Measurements from ENCODE around the gene KCNG2.

KCNG2 gene

DNA sequence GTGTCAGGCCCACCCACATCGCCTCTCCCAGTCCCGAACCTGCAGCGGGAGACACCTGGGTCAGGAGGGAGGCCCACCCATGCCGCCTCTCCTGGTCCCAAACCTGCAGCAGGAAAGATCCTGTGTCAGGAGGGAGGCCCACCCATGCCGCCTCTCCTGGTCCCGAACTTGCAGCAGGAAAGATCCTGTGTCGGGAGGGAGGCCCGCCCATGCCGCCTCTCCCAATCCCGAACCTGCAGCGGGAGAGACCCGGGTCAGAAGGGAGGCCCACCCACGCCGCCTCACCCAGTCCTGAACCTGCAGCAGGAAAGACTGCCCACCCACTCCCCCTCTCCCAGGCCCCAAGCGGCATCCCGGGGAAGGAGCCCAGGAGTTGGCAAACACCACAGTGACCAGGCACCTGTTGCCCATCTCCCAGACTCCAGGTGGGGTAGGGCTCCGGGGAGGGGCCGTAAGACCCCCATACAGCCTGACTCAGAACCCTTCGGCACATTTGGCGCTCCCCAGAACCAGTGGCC lies 145.9 kb downstream of the KCNG2 start:
- Histone ChIP-seq H3K27ac (ENCODE audit: low read depth, low read length) (no peak overlapping the region), H3K9me2 (replicated peaks; ENCODE audit: insufficient read depth, low read length) (no peaks in the 10 kb centered on the region), H2AFZ (ENCODE audit: low read depth, low read length, severe bottlenecking) (no peak overlapping the region), H3K9me3 (ENCODE audit: insufficient read depth, low read length) (no peaks in the 10 kb centered on the region), H4K20me1 (ENCODE audit: low read depth, low read length) (no peaks in the 10 kb centered on the region), H3F3A (ENCODE audit: insufficient read depth) (no peaks in the 10 kb centered on the region), H3K79me2 (ENCODE audit: insufficient read depth, low read length) (peaks cover 11% of the 10 kb centered on the region; the same call in 1 of the 2 replicates), H3K9ac (ENCODE audit: low read length) (no peak overlapping the region), H3K4me2 (ENCODE audit: low read depth, low read length, poor library complexity, severe bottlenecking) (no peak overlapping the region), H3K4me3 (ENCODE audit: insufficient read depth, low read length, poor library complexity, severe bottlenecking) (no peak overlapping the region), H3K27me3 (ENCODE audit: low read length) (no peaks in the 10 kb centered on the region), H3K36me3 (ENCODE audit: low read length) (no peaks in the 10 kb centered on the region)
- no peak for TF ChIP-seq EZH2phosphoT487 (conservative IDR thresholded peaks at IDR 0.05; ENCODE audit: low read length)
- TF ChIP-seq, protein P1, sequence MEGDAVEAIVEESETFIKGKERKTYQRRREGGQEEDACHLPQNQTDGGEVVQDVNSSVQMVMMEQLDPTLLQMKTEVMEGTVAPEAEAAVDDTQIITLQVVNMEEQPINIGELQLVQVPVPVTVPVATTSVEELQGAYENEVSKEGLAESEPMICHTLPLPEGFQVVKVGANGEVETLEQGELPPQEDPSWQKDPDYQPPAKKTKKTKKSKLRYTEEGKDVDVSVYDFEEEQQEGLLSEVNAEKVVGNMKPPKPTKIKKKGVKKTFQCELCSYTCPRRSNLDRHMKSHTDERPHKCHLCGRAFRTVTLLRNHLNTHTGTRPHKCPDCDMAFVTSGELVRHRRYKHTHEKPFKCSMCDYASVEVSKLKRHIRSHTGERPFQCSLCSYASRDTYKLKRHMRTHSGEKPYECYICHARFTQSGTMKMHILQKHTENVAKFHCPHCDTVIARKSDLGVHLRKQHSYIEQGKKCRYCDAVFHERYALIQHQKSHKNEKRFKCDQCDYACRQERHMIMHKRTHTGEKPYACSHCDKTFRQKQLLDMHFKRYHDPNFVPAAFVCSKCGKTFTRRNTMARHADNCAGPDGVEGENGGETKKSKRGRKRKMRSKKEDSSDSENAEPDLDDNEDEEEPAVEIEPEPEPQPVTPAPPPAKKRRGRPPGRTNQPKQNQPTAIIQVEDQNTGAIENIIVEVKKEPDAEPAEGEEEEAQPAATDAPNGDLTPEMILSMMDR (IDR thresholded peaks at IDR 0.05; ENCODE audit: insufficient read depth, low read length, poor library complexity, severe bottlenecking), result no peak

DNA sequence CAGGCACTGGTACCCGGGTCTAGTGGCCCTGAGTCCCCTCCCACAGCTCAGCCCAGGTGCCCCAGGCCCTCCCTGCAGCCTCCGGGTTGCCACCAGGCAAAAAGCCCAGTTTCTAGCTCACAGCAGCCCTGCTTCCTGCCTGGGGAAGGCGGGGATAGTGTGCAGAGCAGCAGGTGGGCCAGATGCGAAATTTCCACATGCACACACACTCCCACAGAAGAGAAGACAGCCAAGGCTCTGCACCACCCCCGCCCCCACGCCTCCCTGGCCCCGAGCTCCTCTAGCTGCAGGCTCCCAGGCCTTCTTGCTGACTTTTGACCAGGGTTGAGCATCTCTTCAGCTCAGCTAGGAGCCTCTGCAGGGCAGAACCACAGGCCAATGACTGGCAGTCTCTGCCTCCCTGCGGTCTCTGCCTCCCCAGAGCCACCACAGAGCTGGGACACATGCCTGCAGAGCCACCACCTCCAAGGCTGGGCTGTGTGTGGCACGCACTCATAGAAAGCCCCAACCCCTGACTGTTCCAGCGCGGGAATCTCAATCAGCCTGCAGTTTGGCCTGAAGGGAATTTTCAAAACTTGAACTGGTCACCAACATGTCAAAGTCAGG lies 146.5 kb downstream of the KCNG2 start:
- Histone ChIP-seq H3K36me3 (ENCODE audit: low read length) (no peaks in the 10 kb centered on the region), H3K4me2 (ENCODE audit: low read depth, low read length, poor library complexity, severe bottlenecking) (no peak overlapping the region)

DNA sequence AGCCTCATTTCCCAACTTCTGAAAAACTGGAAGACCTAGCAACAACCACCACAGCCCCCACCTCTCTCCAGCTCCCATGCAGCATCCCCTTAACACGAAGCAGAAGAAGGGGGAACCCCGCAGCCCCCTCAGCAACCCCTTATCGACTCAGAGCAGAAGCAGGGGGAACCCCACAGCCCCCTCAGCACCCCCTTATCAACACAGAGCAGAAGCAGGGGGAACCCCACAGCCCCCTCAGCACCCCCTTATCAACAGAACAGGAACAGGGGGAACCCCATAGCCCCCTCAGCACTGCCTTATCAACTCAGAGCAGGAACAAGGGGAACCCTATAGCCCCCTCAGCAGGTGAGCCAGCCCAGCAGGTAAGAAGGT lies 147.0 kb downstream of the KCNG2 start:
- Histone ChIP-seq H3K36me3 (ENCODE audit: low read length) (no peaks in the 10 kb centered on the region), H2AFZ (ENCODE audit: low read depth, low read length, severe bottlenecking) (no peak overlapping the region), H3K4me2 (ENCODE audit: low read depth, low read length, poor library complexity, severe bottlenecking) (no peak overlapping the region), H3K9ac (ENCODE audit: low read length) (no peak overlapping the region), H3K4me3 (ENCODE audit: insufficient read depth, low read length, poor library complexity, severe bottlenecking) (no peak overlapping the region), H3K27ac (ENCODE audit: low read depth, low read length) (no peak overlapping the region), H3K27me3 (ENCODE audit: low read length) (no peaks in the 10 kb centered on the region), H3K9me3 (ENCODE audit: insufficient read depth, low read length) (no peaks in the 10 kb centered on the region), H4K20me1 (ENCODE audit: low read depth, low read length) (no peaks in the 10 kb centered on the region), H3K79me2 (ENCODE audit: insufficient read depth, low read length) (peaks cover 11% of the 10 kb centered on the region; the same call in 1 of the 2 replicates), H3K9me2 (replicated peaks; ENCODE audit: insufficient read depth, low read length) (no peaks in the 10 kb centered on the region), H3F3A (ENCODE audit: insufficient read depth) (0 out of 2 replicates have a peak, but pooled peaks cover 3% of the 10 kb centered on the region)
- TF ChIP-seq EZH2phosphoT487 (conservative IDR thresholded peaks at IDR 0.05; ENCODE audit: low read length), result no peak
- TF ChIP-seq, protein P1 (IDR thresholded peaks at IDR 0.05; ENCODE audit: insufficient read depth, low read length, poor library complexity, severe bottlenecking), result no peak

More for the DNA sequence above, 146.5 kb downstream of the KCNG2 start:
- Histone ChIP-seq H3K9ac (ENCODE audit: low read length) (no peak overlapping the region), H3K4me3 (ENCODE audit: insufficient read depth, low read length, poor library complexity, severe bottlenecking) (no peak overlapping the region), H3K79me2 (ENCODE audit: insufficient read depth, low read length) (peaks cover 11% of the 10 kb centered on the region; the same call in 1 of the 2 replicates), H4K20me1 (ENCODE audit: low read depth, low read length) (no peaks in the 10 kb centered on the region), H3K9me3 (ENCODE audit: insufficient read depth, low read length) (no peaks in the 10 kb centered on the region), H3K27ac (ENCODE audit: low read depth, low read length) (no peak overlapping the region), H3F3A (ENCODE audit: insufficient read depth) (no peaks in the 10 kb centered on the region), H2AFZ (ENCODE audit: low read depth, low read length, severe bottlenecking) (no peak overlapping the region), H3K27me3 (ENCODE audit: low read length) (no peaks in the 10 kb centered on the region), H3K9me2 (replicated peaks; ENCODE audit: insufficient read depth, low read length) (no peaks in the 10 kb centered on the region)
- TF ChIP-seq EZH2phosphoT487 (conservative IDR thresholded peaks at IDR 0.05; ENCODE audit: low read length), result no peak
- TF ChIP-seq, protein P1 (IDR thresholded peaks at IDR 0.05; ENCODE audit: insufficient read depth, low read length, poor library complexity, severe bottlenecking), result no peak

Measured in SU-DHL-6 (cell line).